SJSA1 (cell line): ENCODE data around the gene TXNDC2. TPM values are rescaled to one million over a fixed set of nuclear protein-coding genes. Genes with fewer than 3 reads are reported as not detected.

Source experiments
- DNase-seq, 2 experiments: peaks; one replicate each; pipeline ENCODE4 v3.0.0-alpha.2; 2015 to 2020; ENCODE audit warnings: low spot score in 2 of 2, low read depth in 1 of 2
- H3K27ac ChIP-seq: fragments of 250-450 bp; sonication (Bioruptor Pico); 2 replicates; pipeline ENCODE4 v1.5.1; 2020; ENCODE audit warnings: mild to moderate bottlenecking, moderate library complexity
- H3K27me3 ChIP-seq: fragments of 250-450 bp; sonication (Bioruptor Pico); replicated peaks from 2 replicates; pipeline ENCODE4 v1.5.1; 2020; ENCODE audit warnings: mild to moderate bottlenecking, moderate library complexity
- H3K36me3 ChIP-seq: fragments of 250-450 bp; sonication (Bioruptor Pico); 2 replicates; pipeline ENCODE4 v1.5.1; 2020; ENCODE audit warnings: mild to moderate bottlenecking
- H3K4me1 ChIP-seq: fragments of 250-450 bp; sonication (Bioruptor Pico); replicated peaks from 2 replicates; pipeline ENCODE4 v1.6.1; 2021; ENCODE audit warnings: mild to moderate bottlenecking
- H3K4me3 ChIP-seq: fragments of 250-450 bp; sonication (Bioruptor Pico); 2 replicates; pipeline ENCODE4 v1.5.1; 2020; ENCODE audit warnings: mild to moderate bottlenecking
- H3K9me3 ChIP-seq: fragments of 250-450 bp; sonication (Bioruptor Pico); replicated peaks from 2 replicates; pipeline ENCODE4 v1.5.1; 2020; ENCODE audit warnings: mild to moderate bottlenecking
- total RNA-seq: library from RNA; depleted of rRNA; stranded (reverse); fragments of >200 nt; shearing (Covaris generic); gene quantifications from 2 replicates; pipeline ENCODE4 v1.2.3, GENCODE V29; 2014; rRNA removed

The TXNDC2 gene
- 0.05 TPM in 1 of 2 replicates, not detected in the other for total RNA-seq

DNA sequence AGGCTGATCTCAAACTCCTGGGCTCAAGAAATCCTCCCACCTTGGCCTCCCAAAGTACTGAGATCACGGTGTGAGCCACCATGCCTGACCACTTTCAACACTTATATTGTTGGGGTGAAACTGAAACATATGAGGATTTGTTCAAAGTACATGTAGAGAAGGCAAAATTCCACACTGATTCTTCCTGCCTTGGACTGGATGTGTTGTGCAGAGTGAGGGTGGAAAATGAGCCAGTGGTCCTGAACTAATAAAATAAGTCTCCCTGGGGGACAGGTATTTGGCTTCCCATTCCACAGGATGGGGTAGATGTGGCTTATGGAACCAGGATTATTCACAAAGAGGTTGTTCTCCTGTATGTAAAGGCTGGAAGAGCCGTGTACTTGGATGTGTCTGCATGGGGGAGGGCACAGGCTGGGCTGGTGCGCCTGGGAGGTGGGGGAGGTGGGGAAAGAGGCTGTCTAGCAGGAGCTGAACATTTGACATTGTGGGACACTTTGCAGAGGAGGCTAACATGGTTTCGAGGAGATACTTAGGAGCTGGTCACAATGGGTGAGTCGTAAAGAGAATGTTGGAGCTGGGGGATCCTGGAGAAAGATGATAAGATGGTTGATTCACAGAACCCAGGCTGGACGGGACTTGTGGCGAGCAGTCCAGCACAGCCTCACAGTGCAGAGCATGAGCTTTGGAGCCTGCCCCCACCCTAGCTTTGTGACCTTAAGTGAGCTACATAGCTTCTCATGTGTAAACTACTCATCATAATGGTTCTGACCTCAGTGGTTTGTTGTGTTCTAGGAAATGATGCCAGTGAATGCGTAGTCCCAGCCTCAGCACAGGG, at the start of gene TXNDC2:
TXNDC2 (plus strand) TSS at position 804 of the 835 bp plus-strand sequence. CDS start 708 bp downstream, outside the sequence.
- H3K27me3 ChIP-seq, result no peaks in the 10 kb centered on the region
- H3K9me3 ChIP-seq, result no peaks in the 10 kb centered on the region; the same call in 1 of the 2 replicates
- H3K36me3 ChIP-seq, result no peaks in the 10 kb centered on the region
- H3K4me3 ChIP-seq, result no peak within 1 kb of the TSS
- no peaks in the 10 kb centered on the region for H3K4me1 ChIP-seq
- no peak within 1 kb of the TSS for H3K27ac ChIP-seq
- no peak for DNase-seq

DNA sequence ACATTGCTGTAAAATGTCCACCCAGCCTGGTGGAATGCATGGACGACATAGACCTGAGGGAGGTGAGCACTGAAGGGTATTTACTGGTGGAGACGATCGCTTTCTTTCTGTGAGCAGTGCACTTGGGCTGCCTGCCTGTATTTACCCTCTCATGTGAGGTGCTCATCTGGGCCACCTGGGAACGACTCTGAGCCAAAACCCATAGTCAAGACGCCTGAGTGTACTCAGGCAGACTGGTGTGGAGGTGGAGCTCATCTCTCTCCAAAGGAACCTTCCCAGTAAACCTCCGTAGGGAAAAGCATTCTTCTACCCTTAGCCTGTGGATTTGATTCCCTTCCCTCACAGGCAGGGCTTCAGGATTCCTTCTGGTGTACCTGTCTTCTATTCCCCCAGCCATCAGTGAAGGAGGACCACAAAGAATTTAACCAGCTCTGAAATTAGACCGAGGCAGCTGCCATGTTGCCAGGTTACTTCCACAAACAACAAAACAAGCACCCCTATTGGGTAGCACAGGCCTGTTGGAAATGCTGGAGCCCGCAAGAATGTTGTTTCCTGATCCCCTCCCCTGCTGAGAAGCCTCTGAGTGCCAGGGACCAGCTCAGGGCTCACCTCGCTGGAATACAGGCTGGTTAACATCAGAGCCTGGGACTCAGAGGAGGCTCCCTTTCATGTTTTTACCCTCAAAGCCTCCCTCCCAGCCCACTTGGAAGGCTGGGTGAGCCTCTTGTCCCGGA, 47.5 kb upstream of the TXNDC2 start:
- DNase-seq, result no peak
- H3K27ac ChIP-seq, result no peak overlapping the region
- no peaks in the 10 kb centered on the region for H3K27me3 ChIP-seq
- no peak overlapping the region for H3K4me3 ChIP-seq
- H3K36me3 ChIP-seq, result peaks cover 20% of the 10 kb centered on the region
- H3K9me3 ChIP-seq, result no peaks in the 10 kb centered on the region
- no peaks in the 10 kb centered on the region for H3K4me1 ChIP-seq

GRCh38 chr18:9839211-9839610, 46.6 kb upstream of the TXNDC2 start:
- Histone ChIP-seq H3K27ac (no peak overlapping the region), H3K27me3 (no peaks in the 10 kb centered on the region), H3K36me3 (peaks cover 15% of the 10 kb centered on the region; the same call in 1 of the 2 replicates), H3K9me3 (no peaks in the 10 kb centered on the region), H3K4me1 (0 out of 2 replicates have a peak, but pooled peaks cover 2% of the 10 kb centered on the region), H3K4me3 (no peak overlapping the region)
- no peak for DNase-seq

GRCh38 chr18:9839853-9840252, 45.9 kb upstream of the TXNDC2 start:
- H3K9me3 ChIP-seq, result no peaks in the 10 kb centered on the region
- H3K4me1 ChIP-seq, result peaks cover 3% of the 10 kb centered on the region; the same call in 1 of the 2 replicates
- H3K4me3 ChIP-seq, result no peak overlapping the region
- H3K36me3 ChIP-seq, result peaks cover 15% of the 10 kb centered on the region; the same call in 1 of the 2 replicates
- no peak overlapping the region for H3K27ac ChIP-seq
- no peaks in the 10 kb centered on the region for H3K27me3 ChIP-seq
- DNase-seq, result no peak

- Histone ChIP-seq H3K4me3 (no peak overlapping the region), H3K36me3 (peaks cover 27% of the 10 kb centered on the region), H3K9me3 (no peaks in the 10 kb centered on the region), H3K27ac (no peak overlapping the region), H3K4me1 (peaks cover 7% of the 10 kb centered on the region), H3K27me3 (no peaks in the 10 kb centered on the region)
- no peak for DNase-seq
These were observed 44.0 kb upstream of the TXNDC2 start for GRCh38 chr18:9841752-9842151.

GRCh38 chr18:9842448-9842847, 43.3 kb upstream of the TXNDC2 start:
- Histone ChIP-seq H3K36me3 (peaks cover 28% of the 10 kb centered on the region), H3K9me3 (no peaks in the 10 kb centered on the region), H3K27me3 (no peaks in the 10 kb centered on the region), H3K4me1 (peaks cover 7% of the 10 kb centered on the region), H3K27ac (no peak overlapping the region), H3K4me3 (no peak overlapping the region)
- DNase-seq, result no peak

DNA sequence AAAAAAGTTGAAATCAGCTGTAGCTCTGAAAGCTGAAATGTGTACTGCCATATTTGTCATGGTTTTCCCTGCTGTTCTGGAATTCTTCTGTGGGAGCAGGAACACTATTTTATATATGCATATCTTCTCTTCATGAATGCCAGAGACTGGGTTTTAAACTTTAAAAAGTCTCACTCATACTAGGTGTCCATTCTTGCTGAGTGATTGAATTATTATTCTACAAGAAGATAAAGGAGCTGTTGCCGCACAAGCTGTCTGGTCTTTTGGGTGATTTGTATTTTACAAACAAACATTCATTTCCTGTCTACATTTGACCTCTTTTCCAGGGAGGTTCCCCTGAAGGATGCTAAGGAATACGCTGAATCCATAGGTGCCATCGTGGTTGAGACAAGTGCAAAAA, 40.5 kb upstream of the TXNDC2 start:
- Histone ChIP-seq H3K27ac (no peak overlapping the region), H3K36me3 (peaks cover 30% of the 10 kb centered on the region), H3K4me3 (no peak overlapping the region), H3K9me3 (no peaks in the 10 kb centered on the region), H3K27me3 (no peaks in the 10 kb centered on the region), H3K4me1 (peaks cover 19% of the 10 kb centered on the region)
- no peak for DNase-seq

DNA sequence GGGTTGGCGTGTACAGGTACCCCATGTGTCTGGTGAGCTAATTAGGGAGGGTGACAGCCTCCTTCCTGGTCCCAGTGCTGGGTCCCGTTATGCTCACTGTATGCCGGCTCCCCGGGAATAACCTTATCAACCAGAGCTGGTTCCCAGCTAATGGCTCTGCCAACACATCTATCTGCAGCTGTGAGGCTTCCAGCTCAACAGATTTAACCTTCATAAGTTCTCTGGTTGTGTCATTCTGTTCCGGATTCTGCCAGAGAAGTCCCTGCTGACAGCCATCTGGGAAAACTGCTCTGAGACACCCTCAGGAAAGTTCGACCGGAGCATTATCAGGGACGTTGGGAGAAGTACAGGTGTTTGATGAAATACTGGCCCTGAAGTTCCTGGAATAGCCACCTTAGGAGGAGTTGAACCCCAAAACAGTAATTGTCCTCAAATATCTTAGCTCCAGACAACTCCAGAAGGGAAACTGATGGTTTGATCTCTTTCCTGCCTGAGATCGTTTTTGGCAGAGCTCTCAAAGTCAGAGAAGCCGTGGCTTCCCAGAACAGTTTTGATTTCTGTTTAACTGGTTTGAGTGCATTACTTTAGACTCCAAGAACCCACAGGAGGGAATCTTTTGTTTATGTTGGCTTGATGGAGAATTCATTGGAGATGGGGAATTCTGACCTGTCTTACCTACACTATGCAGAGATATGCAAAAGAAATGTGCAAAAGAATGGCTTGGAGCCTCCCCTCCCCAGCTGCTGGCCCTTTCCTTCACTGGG, 39.4 kb upstream of the TXNDC2 start:
- H3K36me3 ChIP-seq, result peaks cover 28% of the 10 kb centered on the region
- H3K27me3 ChIP-seq, result no peaks in the 10 kb centered on the region
- no peak overlapping the region for H3K4me3 ChIP-seq
- no peak overlapping the region for H3K27ac ChIP-seq
- H3K9me3 ChIP-seq, result no peaks in the 10 kb centered on the region
- peaks cover 19% of the 10 kb centered on the region for H3K4me1 ChIP-seq
- DNase-seq, result no peak

- Histone ChIP-seq H3K4me3 (no peak overlapping the region), H3K27me3 (no peaks in the 10 kb centered on the region), H3K9me3 (no peaks in the 10 kb centered on the region), H3K36me3 (peaks cover 29% of the 10 kb centered on the region), H3K27ac (no peak overlapping the region), H3K4me1 (peaks cover 19% of the 10 kb centered on the region)
- no peak for DNase-seq
These were observed 37.4 kb upstream of the TXNDC2 start for GRCh38 chr18:9848170-9848879.

DNA sequence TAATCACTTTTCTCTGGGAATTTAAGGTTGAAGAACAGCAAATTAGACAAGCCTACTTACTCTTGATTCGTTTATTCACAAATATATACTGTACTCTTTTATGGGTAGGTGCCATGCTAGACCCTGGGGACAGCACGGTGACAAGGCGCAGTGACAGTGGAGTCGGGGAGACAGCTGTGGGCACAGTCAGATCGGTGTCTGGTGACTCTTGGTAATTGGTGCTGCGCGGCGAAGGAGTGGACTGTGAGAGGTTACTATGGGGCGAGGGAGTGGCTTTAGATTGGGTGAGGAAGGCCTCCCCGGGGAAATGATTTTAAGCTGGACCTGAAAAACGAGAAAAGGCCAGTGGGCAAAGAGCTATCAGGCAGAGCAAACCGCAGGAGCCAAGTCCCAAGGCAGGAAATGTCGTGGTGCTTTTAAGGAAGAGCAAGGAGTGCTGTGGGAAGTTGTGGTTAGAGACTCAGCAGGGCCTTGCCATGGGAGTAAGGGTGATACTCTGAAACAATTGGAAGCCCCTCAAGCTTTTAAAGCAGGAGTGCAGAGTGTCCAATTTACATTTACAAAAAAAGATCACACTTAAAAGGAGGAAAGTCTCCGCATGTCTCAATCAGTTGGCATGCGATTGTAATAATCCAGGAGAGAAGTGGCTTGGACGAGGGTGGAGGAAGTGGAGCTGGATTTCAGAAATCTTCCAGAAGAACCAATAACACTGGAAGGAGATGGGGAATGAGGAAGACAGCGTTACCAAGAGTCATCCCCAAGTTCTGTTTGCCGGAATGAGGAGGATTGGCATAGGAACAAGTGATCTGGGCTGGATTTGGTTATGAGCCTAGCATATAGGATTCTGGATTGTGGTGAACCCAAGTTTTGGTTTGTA, 36.1 kb upstream of the TXNDC2 start:
- Histone ChIP-seq H3K36me3 (peaks cover 29% of the 10 kb centered on the region), H3K4me1 (peaks cover 16% of the 10 kb centered on the region), H3K27me3 (no peaks in the 10 kb centered on the region), H3K4me3 (no peak overlapping the region), H3K9me3 (no peaks in the 10 kb centered on the region), H3K27ac (no peak overlapping the region)
- no peak for DNase-seq

DNA sequence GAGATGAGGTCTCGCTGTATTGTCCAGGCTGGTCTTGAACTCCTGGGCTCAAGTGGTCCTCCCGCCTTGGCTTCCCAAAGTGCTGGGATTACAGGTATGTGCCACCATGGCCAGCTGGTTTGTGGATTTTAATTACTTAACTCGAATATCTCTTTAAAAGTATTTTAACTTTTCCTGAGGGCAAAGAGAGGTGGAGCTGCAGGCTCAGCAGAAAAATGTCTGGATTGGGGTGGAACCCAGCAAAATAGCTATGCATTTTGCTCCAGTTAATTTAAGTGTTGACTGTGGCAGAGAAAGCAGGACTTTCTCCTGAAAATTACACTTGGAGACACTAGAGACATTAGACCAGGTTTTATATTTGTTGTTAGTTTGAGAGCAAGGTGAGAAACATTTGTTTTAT, 35.5 kb upstream of the TXNDC2 start:
- Histone ChIP-seq H3K27ac (no peak overlapping the region), H3K36me3 (peaks cover 26% of the 10 kb centered on the region), H3K4me1 (peaks cover 18% of the 10 kb centered on the region), H3K9me3 (no peaks in the 10 kb centered on the region), H3K27me3 (no peaks in the 10 kb centered on the region), H3K4me3 (no peak overlapping the region)
- no peak for DNase-seq

- Histone ChIP-seq H3K4me1 (peaks cover 18% of the 10 kb centered on the region), H3K27ac (no peak overlapping the region), H3K36me3 (peaks cover 19% of the 10 kb centered on the region), H3K27me3 (no peaks in the 10 kb centered on the region), H3K4me3 (no peak overlapping the region), H3K9me3 (no peaks in the 10 kb centered on the region)
- no peak for DNase-seq
These were observed 34.3 kb upstream of the TXNDC2 start for GRCh38 chr18:9851511-9851910.
